COLO829 (cell line): ENCODE measurements around the gene BEGAIN.

Source experiments
- DNase-seq: peaks from one replicate; pipeline ENCODE4 v3.0.0; 2012; ENCODE audit warnings: low spot score

The BEGAIN gene

DNA sequence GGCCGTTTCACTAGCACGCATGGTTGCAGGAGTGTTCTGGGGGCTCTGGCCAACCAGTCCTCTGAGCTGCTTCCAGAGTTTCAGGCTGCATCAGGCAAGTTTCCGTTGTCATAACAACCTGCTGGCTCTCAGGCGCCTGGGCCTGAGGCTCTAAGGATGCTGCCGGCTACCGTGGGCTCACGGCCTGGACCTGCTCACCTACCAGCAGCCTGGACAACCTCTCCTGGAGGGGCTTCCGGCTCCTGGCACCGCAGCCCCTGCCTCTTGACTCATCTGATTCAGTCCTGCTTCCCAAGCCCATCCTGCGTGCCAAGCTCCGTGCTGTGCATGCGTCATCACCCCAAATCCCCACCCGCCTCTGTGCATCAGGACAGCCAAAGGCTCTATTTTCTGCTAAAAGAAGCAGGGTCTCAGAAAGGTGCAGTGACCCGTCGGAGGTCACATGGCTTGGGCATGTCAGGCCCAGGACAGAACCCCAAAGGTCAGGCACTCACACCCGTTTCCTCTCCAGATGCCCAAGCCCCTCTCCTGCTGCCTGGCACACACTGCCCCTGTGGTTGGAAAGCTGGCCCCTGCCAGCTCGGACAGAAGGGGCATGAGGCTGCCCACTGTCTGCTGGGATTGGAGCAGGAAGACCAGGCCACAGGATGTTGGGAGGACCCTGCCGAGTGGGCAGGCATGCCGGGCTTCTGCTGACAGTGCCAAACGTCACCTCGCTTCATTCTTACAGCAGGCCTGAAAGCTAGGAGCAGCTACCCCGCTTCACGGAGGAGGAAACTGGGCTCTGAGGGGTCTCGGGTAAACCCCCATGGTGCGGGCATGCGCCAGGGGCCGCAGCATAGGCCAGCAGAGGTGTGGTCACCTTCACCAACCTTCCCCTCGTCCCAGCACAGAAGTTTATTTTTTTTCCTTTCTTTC lies 5.7 kb downstream of the BEGAIN start:
- no peak for DNase-seq

DNA sequence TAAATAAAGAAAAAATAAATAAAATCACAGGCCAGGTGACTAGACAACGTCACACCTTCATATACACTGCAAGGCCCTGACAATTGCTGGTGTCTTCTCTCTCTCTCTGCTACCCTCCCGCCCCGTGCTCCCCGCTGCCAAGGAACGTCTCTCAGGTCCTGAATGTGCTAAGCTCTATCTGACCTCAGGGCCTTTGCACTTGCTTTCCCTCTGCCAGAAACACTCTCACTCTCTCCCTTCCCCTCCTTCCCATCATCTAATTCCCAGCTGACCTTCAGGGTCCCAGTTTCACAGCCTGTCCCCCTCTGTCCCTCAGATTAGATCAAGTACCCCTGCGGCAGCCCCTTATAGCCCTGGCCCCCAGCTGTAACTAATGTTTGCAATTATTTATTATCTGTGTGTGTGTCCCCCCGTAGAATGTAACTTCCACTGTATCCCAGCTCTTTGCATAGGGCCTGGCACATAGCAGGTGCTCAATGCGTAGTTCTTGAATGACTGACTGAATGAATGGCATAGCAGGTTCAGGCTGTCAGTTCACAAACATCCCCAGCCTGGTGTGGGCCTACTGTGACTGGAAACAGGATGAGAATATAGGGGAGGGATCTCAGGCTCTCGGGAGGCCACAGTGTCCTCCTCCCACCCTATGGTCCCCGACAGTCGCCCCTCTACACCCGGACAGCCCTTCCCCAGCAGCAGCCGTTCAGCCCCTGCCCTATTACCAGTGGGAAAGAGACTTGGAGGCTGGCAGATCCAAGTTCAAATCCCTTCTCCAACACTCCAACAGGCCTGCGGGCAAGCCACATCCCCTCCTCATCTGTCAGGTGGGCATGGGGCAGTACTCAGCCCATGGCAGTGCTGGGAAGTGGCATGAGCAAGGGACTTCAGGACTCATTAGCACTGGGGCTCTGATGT lies 6.6 kb downstream of the BEGAIN start:
- DNase-seq = no peak

DNA sequence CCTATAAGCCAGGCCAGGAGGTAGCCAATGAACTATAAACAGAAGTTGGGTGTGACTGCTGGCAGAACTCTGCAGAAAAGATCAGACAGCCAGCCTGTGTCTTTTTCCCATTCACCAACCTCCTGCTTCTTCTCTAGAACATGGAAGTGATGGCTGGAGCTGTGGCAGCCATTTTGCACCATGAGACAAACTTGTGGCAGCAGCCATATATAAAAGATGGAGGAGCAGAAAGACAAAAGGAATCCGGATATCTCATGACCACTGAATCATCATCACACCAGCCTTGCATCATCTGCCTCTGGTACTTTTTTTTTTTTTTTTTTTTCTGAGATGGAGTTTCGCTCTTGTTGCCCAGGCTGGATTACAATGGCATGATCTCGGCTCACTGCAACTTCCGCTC lies 8.7 kb downstream of the BEGAIN start:
- DNase-seq = peak; percentile 21

DNA sequence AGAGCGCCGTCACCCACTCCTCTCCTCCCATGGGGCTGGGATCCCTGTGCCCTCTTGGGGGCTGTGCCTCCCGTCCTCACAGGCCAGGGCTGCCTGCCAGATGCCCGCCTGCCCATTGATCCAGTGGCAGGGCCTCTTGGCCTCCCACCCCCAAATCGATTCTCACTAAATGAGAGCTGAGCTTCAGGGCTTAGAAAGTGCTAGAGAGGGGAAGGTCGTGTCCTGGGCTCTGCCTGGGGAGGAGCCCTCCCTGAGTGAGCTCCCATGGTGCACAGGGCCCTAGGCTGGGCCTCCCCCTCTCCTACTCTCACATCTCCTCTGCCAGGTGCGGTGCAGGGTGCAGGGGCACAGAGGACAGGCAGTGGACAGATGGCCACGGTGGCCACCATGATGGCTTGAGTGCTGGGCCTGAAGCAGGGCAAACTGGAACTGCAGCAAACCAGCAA lies 9.2 kb downstream of the BEGAIN start:
- DNase-seq = no peak

DNA sequence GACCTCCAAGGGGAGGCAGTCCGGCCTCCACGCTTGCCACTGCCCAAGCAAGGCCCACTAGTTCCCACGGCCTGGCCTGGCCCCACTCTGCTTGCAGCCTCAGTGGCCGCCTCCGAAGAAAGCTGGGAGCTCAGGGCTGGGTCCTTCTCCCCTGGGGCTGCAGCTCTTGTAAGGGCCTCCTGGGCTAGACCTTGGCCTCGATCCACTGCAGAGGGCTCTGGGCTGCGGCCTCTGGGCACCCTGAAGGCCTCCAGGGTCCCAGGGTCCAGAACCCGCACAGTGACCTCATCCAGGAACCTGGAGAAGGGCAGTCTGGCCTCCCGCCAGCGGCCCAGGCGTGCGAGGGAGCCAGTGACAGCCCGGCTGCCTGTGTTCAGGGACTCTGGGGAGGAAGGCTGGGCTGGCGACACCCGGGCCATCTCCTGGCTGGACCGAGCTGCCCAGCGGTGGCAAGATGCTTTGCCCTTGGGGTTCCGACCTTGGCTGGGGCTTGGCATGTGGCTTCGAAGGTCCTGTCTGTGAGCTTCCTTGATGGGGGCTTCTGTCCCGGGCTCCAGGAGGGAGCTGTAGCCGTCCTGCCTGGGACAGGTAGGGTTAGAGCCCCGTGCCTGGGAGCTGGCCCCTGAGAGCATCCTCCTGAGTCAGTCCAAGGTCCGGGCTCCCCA lies 9.8 kb downstream of the BEGAIN start:
- DNase-seq = no peak

DNA sequence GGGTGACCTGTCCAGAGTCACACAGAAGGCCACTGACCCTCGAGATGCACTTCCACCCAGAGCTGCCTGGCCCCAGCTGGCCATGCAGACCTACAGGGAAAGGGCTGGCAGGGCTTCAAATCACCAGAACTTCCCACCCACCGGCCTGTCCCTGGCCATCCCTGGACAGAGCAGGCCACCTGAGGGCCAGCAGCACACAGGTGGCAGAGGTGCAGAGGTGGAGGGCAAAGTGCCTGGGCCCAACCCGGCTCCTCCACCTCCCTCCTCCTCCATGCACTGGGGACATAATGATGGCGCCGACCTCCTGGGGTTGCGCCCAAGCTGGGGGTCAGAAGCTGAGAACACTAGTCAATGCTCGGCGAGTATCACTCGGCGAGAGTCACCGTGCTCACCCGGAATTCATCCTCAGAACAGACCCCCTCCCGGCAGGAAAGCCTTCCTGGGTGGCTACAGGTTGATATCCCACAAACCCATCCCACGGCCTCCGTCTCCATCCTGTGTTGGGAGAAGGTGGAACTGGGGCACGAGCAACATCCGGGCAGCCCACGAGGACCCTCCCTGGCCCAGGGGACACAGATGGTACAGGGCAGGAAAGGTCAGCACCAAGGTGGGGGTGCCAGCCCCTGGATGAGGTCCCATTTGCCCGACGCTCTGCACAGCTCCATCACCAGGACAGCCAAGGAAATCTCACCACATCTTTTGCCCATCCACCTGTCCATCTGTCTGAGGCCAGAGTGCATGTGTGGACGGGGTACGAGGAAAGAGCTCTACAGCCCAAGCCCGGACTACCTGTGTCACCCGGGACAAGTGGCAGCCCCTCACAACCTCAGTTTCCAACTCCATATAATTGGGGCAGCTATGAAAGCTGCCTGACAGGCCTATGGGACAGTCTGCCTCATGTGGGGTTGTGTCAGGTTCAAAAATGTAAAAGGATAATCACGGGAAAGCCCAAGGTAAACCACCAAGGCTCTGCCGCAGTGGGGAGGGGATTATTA lies 10.8 kb downstream of the BEGAIN start:
- no peak for DNase-seq

DNA sequence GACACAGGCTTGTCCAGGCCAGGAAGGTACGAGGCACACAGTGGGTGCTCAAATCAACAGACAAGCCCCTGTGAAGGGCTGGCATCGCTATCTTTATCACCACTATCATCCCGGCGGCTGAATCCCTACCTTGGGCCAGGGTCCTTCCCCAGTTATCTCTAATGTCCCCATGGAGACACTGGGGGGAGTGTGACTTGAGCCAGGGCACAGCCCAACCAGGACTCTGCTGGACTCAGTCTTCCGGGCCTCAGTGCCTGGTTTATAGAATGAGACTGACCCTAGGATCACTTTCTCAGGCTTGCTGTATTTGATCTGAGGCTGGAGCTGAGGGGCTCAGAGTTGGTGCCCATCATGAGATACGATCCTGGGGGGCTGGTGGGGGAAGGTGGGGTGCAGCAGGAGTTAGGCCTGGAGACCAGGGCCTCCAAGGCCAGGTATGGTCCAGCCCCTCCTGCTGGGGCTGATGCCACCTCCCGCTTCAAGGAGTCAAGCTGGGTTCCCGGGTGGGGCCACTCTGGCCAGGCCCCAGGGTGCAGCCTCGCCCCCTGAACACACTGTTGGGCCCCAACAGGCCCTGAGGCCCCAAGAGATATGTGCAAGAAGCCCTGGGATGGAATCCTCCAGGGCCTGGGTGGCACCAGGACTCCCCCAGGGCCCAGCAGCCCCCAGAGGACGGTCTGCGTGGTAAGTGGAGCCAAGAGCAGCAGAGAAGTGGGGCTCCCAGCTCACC lies 11.8 kb downstream of the BEGAIN start:
- no peak for DNase-seq

DNA sequence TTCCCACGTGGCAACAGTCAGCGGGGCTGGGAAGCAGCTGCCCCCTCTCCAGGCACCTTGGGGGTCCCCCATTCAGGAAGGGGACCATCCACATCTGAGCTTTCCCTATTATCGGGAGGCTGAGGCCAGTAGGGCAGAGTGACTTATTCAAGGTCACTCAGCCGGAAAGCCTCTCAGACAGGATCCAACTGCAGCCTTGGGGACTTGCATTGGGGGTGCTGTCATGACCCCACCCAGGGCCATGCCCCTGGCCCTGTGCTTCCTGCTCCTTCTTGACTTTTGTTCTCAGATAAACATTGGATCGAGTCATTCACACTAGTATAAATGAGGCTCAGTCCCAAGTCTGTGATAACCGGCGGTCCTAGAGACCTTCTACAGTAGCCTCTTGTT lies 12.6 kb downstream of the BEGAIN start:
- DNase-seq = no peak

DNA sequence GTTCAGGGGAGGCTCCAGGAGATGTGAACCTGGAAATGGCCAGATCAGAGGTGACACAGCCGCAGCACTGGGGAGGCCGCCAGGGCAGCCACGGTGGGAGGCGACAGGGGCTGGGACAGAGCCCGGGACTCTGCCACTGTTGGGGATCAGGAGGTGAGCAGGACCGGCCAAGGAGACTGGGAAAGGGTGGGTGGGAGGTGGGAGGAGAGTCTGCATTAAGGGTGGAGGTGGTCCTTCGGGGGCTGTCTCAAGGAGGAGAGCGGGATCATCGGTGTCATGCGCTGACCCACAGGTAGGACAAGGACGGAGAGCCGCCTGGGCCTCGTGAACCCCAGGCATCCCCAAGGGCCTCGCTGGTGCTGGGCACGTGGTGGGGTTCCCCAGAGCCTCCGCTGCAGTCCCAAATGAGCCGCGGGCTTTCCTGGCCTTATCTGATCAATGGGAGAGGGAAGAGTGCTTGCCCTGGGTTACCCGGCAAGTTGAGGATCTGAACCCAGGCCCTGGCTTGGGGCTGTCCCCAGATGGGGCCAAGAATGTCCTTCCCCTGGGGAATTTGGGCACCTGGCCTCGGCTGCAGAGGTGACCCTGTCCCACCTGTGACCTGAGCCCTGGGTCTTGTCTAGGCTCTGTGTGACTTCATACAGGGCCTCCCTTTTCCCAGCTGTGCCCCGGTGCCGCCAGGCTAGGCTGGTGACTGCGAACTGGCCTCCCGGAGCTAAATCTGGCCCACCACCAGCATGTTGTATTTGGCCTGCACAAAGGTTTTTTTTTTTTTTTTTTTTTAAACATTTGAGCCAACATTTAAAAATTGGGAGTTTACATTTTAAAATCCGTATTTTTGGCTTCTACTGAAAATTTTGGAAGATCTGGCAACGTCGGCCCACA lies 13.2 kb downstream of the BEGAIN start:
- DNase-seq = no peak

DNA sequence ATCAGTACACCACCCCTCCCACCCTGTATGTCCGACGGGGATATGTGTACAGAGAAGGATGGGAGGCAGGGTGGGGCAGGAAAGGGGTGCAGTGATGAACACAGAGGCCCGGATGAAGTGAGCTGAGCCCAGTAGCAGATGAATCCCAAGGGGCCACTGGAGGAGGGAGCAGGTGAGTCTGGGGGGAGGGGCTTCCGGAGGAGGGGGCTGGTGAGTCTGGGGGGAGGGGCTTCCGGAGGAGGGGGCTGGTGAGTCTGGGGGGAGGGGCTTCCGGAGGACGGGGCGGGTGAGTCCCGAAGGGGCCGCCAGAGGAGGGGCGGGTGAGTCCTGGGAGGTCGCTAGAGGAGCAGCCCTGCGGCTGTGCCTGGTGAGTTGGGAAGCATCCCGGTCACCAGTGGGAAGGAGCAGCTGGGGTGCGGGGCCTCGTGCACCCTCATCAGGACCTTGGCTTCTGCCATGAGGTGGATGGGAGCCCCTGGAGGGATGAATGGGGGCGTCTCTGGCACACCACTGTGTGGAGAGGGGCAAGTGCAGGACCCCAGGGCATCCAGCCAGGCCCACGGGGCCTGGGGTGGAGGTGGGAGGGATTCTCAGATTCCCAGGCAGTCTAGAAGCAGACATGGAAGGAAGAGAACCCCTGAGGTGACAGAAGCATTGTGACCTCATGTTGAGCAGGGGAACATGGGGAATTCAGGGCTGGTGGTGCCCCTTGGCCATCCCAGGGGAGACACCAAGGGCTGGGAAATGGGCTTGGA lies 14.0 kb downstream of the BEGAIN start:
- no peak for DNase-seq

DNA sequence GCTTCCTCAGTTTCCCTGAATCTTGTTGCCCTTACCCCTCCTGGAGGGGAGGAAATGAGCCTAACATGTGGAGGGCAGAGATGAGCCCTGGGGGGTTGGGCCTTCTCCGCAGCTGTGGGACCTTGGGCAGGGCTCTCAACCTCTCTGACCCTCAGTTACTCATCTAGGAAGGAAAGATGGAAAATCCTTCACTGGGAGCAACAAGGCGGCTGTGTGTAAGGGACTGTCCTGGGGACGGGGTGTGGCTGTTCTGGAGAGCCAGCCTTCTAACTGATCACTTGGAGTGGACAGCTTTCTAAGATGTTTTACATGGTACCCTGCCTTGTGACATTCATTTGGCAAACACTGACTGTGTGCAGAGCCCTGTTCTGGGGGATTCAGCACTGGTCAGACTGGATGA lies 14.7 kb downstream of the BEGAIN start:
- DNase-seq = no peak

DNA sequence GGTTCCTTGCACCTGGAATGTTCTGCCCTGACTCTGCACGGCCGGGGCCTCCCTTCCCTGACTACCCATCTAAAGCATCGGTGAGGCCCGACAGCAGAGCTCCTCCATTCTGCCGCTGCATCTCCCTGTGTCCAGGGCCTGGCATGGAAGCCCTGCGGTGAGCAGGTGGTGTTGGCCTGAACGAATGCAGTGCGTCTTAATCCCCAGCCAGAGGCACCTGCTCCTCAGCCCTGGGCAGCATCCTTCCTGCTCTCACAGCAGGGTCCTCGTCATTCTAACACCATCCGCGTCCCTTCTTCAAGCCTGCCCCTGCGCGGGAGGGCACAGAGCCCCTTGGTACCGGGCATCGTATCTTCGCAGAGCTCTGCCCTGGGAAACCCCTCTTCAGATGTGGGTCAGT lies 15.4 kb downstream of the BEGAIN start:
- no peak for DNase-seq

DNA sequence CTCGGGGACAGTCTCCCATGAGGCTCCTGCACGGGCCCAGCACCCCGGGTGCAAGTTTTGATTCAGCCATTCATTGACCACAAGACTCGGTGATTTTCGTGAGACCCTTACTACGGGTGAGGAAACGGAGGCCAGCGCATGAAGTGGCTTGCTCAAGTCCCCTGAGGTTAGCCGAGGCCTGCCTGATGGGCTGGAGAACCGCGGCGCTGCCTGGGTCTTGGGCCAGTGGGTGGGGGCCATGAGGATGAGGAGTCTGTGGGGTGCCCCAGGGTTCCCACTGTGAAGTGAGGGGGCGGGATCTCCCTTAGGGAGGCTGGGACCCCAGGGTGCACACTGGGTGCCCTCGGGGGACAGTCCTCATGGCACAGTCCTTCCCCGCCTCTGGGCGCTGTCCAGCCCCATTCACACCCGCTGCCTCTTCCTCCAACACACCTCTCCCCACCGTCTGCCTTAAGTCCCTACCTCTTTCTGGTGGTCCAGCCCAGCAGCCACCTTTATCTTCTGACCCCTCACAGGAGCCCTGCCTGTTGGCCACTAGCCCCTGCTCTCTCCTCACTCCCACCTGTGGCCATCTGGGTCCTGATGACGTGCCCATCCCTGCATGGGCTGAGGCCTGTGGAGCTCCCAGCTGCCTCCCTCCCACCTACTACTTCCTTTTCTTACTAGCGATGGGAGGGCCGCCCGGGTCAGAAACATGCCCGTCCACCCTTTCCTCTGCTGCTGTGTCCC lies 16.3 kb downstream of the BEGAIN start:
- no peak for DNase-seq

DNA sequence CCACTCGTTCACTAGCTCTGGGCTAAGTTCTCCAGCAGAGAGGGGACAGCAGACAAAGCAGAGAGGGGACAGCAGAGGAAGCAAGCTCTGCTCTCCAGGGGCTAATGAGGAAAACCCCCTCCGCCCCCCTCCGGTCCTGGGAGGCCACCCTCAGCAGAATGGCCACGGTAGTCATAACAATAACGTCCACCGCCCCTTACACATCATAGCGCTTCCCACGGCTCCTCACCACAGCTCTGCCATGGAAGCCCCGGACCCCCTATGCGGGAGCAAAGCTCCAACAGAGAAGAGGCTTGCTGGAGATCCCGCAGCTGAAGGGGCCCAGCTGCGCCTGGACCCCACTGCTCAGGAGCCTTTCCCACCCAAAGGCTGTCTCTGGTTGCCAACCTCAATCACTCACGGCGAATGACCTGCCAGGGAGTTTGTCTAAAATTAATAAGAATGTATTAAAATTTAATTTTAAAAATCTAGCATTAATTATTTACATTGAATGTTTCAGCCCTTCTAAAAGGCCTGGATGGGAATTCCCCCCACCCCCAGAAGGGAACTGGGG lies 17.4 kb downstream of the BEGAIN start:
- no peak for DNase-seq

DNA sequence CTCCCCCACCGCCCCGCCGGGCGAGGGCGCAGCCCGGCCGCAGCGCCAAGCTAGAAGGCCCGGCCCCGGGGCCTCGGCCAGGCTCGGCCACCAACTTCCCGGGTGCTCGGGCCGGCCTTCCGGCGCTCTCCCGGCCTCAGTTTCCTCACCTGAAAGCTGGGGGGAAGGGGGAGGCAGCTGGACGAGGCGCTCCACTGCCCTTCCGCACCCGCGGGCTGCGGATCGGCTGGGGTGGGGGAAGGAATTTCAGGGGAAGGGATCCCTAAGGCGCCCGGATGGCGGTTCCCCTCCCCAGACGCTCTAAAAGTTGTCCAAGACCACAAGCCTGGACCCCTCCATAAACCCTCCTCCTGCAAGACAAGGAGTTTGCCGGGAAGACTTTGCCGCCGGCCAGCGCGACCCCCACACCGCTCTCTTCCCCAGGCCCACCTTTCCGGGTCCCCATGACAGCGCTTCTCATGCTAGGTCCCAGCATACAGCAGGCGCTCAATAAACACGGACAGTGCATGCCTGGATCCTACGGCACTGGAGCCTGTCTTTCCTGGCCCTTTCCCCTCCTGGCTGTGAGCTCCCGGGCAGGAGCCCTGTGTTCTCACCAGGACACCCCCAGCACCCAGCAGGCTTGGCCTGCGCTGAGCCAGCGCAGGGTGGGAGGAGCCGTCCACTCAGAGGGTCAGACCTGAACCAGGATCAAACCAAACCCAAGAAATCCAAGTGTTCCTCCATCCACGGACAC lies 18.1 kb downstream of the BEGAIN start:
- DNase-seq = no peak

DNA sequence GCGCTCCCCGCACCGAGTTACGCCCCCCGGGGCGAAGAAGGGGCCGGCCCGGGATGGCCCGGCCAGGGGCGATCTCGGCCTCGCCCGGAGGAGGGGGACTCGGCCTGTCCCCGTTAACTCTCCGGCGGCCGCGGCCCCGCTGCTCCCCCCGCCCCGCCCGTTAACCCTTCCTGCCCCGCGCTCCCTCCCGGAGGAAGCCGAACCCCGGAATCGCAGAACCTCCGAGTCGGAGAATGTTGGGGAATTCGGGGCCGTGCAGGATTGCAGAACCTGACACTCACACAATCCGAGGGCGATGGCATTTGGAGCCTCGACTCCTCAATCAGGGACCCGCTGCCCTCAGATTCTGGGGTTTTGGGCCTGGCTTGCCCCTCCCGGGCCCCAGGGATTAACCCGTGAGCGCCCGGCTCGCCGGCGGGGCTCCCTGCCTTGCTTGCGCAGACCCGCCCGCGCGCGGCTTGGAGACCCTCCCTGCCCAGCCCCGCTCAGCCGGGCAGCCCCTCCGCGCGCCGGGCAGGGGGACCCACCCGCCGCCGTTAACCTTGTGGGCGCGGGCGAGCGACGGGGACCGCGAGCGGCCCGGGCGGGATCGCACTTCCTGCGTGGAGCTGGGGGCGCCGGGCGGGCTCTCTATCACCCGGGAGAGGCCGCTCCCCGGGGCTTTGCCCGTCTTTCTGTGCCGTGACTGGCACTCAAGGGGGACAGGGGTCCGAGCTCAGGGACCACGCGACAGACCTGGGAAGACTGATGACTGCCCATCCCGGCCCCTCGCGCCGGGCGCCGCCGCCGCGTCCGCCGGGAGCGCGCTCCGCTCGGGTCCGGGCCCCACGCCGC lies 18.8 kb downstream of the BEGAIN start:
- DNase-seq = no peak
